Spleen (tissue), 7 donors: Measurements from ENCODE around the gene SENP1.

Experiments
- POLR2A ChIP-seq, 3 donors: fragments of 450-650 bp; IDR thresholded peaks; one replicate each; pipeline ENCODE4 v1.5.1; 2017; ENCODE audit warnings: antibody characterized with exemption in 3 of 3, mild to moderate bottlenecking in 1 of 3
- POLR2AphosphoS5 ChIP-seq, 3 donors: sonication (generic); formaldehyde crosslinking; IDR thresholded peaks; one replicate each; pipeline ENCODE4 v1.5.1; 2017; ENCODE audit warnings: antibody characterized with exemption in 3 of 3
- TF ChIP-seq, protein P1 (sequence below), 11 experiments: fragments of 200-600 bp in 7 of 11; fragments of 450-650 bp in 4 of 11; sonication (generic) in 4 of 11; IDR thresholded peaks in 8 of 11; conservative IDR thresholded peaks in 3 of 11; 1 replicate in 7 of 11; 2 replicates in 4 of 11; pipeline versions ENCODE4 v1.4.0 to v1.8.0; 2016 to 2021; ENCODE audit warnings: antibody characterized with exemption in 11 of 11, inconsistent platforms in 4 of 11, mild to moderate bottlenecking in 1 of 11
- donor health status: DM: no; HTN: no; CAD: no; lungs with moderate emphysema.
- donor health status: DM: no; HTN: no; CAD: no.
- donor health status: DM: no; HTN: no; CAD: no.

DNA sequence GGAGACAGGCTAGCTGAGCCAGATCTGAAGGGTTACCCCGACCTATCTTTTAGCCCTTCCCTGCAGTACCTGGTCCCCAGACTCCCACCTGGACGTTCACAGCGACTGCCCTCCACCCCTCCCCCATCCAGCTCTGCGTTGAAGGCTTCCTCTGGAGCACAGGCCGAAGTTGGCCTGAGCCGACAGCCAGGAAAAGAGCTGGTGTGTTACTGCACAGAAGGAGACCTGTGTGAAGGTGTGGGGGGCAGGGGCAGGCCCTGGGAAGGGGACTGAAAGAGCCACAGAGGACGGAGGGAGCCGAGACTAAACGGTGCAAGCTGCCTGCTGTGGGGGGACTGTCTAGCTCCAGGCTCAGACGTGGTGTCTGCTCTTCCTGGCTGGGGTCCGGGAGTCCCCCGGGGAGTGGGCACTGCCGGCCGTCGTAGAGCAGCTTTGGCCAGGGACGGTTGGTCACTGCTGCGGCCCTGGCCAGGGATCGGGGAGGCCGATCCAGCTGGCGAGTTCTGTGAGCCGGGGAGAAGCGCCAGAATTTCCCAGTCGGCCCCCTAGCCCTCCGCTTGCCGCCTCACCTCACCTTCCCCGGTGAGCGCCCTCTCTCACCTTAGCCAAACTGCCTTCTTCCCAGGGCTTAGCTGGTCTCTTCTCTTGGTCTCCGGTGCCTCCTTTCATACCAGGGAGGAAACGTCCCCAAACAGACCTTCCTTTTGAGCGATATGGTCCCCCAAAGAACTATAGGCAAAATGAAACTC lies 100.7 kb downstream of the SENP1 start:
- TF ChIP-seq, protein P1, sequence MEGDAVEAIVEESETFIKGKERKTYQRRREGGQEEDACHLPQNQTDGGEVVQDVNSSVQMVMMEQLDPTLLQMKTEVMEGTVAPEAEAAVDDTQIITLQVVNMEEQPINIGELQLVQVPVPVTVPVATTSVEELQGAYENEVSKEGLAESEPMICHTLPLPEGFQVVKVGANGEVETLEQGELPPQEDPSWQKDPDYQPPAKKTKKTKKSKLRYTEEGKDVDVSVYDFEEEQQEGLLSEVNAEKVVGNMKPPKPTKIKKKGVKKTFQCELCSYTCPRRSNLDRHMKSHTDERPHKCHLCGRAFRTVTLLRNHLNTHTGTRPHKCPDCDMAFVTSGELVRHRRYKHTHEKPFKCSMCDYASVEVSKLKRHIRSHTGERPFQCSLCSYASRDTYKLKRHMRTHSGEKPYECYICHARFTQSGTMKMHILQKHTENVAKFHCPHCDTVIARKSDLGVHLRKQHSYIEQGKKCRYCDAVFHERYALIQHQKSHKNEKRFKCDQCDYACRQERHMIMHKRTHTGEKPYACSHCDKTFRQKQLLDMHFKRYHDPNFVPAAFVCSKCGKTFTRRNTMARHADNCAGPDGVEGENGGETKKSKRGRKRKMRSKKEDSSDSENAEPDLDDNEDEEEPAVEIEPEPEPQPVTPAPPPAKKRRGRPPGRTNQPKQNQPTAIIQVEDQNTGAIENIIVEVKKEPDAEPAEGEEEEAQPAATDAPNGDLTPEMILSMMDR (IDR thresholded peaks at IDR 0.05 in 8 of 11, conservative IDR thresholded peaks at IDR 0.05 in 3 of 11), result no peak
- TF ChIP-seq POLR2A (IDR thresholded peaks at IDR 0.05), result no peak
- TF ChIP-seq POLR2AphosphoS5 (IDR thresholded peaks at IDR 0.05), result no peak
